Measurements from ENCODE around the gene SCN1B. TPM values are rescaled to one million over a fixed set of nuclear protein-coding genes. Genes with fewer than 3 reads are reported as not detected.

Gene SCN1B
- total and polyA plus RNA-seq, 2 of the 13 experiments (the other 11 are each of a cell fraction or from before 2014, with no cell fraction given), result 2.7 to 20.1 TPM

DNA sequence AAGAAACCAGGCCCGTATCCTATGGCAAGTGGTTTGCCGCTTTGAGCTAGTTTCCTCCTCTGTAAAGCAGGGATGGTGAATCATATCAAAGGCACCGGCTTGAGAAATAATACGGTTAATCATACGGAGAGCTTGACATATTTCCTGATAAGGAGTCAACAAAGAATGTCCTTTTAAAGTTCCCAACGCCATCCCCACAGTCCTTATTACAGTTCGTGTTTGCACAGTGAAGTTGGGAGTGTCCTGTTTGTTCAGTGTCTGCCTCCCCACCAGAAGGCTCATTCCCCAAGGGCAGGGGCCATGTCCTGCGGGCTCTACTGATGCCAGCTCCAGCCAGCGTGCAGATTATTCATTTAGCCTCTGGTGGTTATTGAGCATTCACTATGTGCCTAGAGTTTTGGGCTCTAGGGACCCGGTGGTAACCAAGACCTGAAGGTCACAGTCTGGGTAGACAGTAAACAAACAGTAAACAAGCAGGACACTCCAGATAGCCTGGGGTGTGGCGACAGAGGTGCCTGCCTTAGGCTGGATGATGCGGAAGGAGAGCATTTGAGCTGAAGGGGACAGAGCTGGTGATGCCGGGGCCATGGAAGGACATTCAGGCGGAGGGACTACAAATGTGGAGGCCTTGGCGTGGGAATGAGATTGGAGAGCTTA, 23.8 kb upstream of the SCN1B start (continued):
- TF ChIP-seq, protein P1, sequence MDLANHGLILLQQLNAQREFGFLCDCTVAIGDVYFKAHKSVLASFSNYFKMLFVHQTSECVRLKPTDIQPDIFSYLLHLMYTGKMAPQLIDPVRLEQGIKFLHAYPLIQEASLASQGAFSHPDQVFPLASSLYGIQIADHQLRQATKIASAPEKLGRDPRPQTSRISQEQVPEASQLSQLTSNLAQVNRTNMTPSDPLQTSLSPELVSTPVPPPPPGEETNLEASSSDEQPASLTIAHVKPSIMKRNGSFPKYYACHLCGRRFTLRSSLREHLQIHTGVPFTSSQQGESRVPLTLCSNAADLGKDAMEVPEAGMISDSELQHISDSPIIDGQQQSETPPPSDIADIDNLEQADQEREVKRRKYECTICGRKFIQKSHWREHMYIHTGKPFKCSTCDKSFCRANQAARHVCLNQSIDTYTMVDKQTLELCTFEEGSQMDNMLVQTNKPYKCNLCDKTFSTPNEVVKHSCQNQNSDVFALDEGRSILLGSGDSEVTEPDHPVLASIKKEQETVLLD (CRISPR knock-in tag; IDR thresholded peaks at IDR 0.05; ENCODE audit: low read depth), result no peak
- TF ChIP-seq, protein P2, sequence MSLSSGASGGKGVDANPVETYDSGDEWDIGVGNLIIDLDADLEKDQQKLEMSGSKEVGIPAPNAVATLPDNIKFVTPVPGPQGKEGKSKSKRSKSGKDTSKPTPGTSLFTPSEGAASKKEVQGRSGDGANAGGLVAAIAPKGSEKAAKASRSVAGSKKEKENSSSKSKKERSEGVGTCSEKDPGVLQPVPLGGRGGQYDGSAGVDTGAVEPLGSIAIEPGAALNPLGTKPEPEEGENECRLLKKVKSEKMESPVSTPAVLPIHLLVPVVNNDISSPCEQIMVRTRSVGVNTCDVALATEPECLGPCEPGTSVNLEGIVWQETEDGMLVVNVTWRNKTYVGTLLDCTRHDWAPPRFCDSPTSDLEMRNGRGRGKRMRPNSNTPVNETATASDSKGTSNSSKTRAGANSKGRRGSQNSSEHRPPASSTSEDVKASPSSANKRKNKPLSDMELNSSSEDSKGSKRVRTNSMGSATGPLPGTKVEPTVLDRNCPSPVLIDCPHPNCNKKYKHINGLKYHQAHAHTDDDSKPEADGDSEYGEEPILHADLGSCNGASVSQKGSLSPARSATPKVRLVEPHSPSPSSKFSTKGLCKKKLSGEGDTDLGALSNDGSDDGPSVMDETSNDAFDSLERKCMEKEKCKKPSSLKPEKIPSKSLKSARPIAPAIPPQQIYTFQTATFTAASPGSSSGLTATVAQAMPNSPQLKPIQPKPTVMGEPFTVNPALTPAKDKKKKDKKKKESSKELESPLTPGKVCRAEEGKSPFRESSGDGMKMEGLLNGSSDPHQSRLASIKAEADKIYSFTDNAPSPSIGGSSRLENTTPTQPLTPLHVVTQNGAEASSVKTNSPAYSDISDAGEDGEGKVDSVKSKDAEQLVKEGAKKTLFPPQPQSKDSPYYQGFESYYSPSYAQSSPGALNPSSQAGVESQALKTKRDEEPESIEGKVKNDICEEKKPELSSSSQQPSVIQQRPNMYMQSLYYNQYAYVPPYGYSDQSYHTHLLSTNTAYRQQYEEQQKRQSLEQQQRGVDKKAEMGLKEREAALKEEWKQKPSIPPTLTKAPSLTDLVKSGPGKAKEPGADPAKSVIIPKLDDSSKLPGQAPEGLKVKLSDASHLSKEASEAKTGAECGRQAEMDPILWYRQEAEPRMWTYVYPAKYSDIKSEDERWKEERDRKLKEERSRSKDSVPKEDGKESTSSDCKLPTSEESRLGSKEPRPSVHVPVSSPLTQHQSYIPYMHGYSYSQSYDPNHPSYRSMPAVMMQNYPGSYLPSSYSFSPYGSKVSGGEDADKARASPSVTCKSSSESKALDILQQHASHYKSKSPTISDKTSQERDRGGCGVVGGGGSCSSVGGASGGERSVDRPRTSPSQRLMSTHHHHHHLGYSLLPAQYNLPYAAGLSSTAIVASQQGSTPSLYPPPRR (CRISPR knock-in tag; IDR thresholded peaks at IDR 0.05; ENCODE audit: borderline replicate concordance), result peak; percentile 98
- TF ChIP-seq DMAP1 (CRISPR knock-in tag; IDR thresholded peaks at IDR 0.05) (peak; percentile 39; the same call in 1 of the 2 replicates), TAF1 (CRISPR knock-in tag; IDR thresholded peaks at IDR 0.05) (no peak), FOXO1 (CRISPR knock-in tag; IDR thresholded peaks at IDR 0.05) (peak; percentile 84; the same call in 1 of the 2 replicates), ZMYM2 (CRISPR knock-in tag; IDR thresholded peaks at IDR 0.05) (0 out of 2 replicates have a peak, but pooled peaks have one; percentile 59), HDAC1 (CRISPR knock-in tag; IDR thresholded peaks at IDR 0.05) (peak; percentile 94), SP4 (CRISPR knock-in tag; IDR thresholded peaks at IDR 0.05) (peak; percentile 49; the same call in 1 of the 2 replicates), CREB1 (IDR thresholded peaks at IDR 0.05) (peak; percentile 19; the same call in 1 of the 2 replicates), CREB1 (CRISPR knock-in tag; IDR thresholded peaks at IDR 0.05) (peak; percentile 68), AHR (CRISPR knock-in tag; IDR thresholded peaks at IDR 0.05) (no peak), AGO2 (optimal IDR thresholded peaks at IDR 0.05; ENCODE audit: low read depth, low read length) (no peak), ZFP62 (CRISPR knock-in tag; IDR thresholded peaks at IDR 0.05) (no peak)
- TF ChIP-seq, protein P3, sequence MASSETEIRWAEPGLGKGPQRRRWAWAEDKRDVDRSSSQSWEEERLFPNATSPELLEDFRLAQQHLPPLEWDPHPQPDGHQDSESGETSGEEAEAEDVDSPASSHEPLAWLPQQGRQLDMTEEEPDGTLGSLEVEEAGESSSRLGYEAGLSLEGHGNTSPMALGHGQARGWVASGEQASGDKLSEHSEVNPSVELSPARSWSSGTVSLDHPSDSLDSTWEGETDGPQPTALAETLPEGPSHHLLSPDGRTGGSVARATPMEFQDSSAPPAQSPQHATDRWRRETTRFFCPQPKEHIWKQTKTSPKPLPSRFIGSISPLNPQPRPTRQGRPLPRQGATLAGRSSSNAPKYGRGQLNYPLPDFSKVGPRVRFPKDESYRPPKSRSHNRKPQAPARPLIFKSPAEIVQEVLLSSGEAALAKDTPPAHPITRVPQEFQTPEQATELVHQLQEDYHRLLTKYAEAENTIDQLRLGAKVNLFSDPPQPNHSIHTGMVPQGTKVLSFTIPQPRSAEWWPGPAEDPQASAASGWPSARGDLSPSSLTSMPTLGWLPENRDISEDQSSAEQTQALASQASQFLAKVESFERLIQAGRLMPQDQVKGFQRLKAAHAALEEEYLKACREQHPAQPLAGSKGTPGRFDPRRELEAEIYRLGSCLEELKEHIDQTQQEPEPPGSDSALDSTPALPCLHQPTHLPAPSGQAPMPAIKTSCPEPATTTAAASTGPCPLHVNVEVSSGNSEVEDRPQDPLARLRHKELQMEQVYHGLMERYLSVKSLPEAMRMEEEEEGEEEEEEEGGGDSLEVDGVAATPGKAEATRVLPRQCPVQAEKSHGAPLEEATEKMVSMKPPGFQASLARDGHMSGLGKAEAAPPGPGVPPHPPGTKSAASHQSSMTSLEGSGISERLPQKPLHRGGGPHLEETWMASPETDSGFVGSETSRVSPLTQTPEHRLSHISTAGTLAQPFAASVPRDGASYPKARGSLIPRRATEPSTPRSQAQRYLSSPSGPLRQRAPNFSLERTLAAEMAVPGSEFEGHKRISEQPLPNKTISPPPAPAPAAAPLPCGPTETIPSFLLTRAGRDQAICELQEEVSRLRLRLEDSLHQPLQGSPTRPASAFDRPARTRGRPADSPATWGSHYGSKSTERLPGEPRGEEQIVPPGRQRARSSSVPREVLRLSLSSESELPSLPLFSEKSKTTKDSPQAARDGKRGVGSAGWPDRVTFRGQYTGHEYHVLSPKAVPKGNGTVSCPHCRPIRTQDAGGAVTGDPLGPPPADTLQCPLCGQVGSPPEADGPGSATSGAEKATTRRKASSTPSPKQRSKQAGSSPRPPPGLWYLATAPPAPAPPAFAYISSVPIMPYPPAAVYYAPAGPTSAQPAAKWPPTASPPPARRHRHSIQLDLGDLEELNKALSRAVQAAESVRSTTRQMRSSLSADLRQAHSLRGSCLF (CRISPR knock-in tag; IDR thresholded peaks at IDR 0.05; ENCODE audit: borderline replicate concordance), result no peak
- TF ChIP-seq, protein P4, sequence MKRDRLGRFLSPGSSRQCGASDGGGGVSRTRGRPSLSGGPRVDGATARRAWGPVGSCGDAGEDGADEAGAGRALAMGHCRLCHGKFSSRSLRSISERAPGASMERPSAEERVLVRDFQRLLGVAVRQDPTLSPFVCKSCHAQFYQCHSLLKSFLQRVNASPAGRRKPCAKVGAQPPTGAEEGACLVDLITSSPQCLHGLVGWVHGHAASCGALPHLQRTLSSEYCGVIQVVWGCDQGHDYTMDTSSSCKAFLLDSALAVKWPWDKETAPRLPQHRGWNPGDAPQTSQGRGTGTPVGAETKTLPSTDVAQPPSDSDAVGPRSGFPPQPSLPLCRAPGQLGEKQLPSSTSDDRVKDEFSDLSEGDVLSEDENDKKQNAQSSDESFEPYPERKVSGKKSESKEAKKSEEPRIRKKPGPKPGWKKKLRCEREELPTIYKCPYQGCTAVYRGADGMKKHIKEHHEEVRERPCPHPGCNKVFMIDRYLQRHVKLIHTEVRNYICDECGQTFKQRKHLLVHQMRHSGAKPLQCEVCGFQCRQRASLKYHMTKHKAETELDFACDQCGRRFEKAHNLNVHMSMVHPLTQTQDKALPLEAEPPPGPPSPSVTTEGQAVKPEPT (CRISPR knock-in tag; IDR thresholded peaks at IDR 0.05; ENCODE audit: low read depth), result no peak
